Neural crest cell (in vitro differentiated cells): Measurements from ENCODE around the gene ADGRL2. TPM values are rescaled to one million over a fixed set of nuclear protein-coding genes. Genes with fewer than 3 reads are reported as not detected.

Source experiments
- DNase-seq: peaks from one replicate; pipeline ENCODE4 v3.0.0; 2021; ENCODE audit warnings: low read depth, mixed read lengths, low spot score
- H3K27ac Mint-ChIP-seq: one replicate; pipeline ENCODE4 v1.8.0; 2021; ENCODE audit warnings: mild to moderate bottlenecking, mixed read lengths; ENCODE audit not compliant: unreplicated experiment
- H3K27me3 Mint-ChIP-seq: 2 replicates; pipeline ENCODE4 v1.8.0; 2021; ENCODE audit warnings: low read depth, mild to moderate bottlenecking, mixed read lengths
- H3K36me3 Mint-ChIP-seq: 2 replicates; pipeline ENCODE4 v1.8.0; 2021; ENCODE audit warnings: low read depth, mild to moderate bottlenecking, mixed read lengths
- H3K4me1 Mint-ChIP-seq: 2 replicates; pipeline ENCODE4 v1.8.0; 2021; ENCODE audit warnings: mixed read lengths
- H3K4me3 Mint-ChIP-seq: one replicate; pipeline ENCODE4 v1.8.0; 2021; ENCODE audit warnings: mild to moderate bottlenecking, mixed read lengths
- H3K9me3 Mint-ChIP-seq: 2 replicates; pipeline ENCODE4 v1.8.0; 2021; ENCODE audit warnings: mixed read lengths
- CTCF ChIP-seq: fragments of 200-600 bp; sonication (generic); conservative IDR thresholded peaks from 2 replicates; pipeline ENCODE4 v1.5.0; 2021; ENCODE audit warnings: antibody characterized with exemption, mild to moderate bottlenecking
- total RNA-seq: library from RNA; stranded (reverse); gene quantifications from 2 replicates; pipeline ENCODE4 v1.2.1, GENCODE V29; 2021

The ADGRL2 gene
- total RNA-seq, 1 donor from 2014 or later, result 170 TPM

GRCh38 chr1:82019508-82019907, 218.8 kb downstream of the ADGRL2 start:
- no peak for TF ChIP-seq CTCF
- no peaks in the 10 kb centered on the region for H3K4me1 Mint-ChIP-seq
- no peak overlapping the region for H3K4me3 Mint-ChIP-seq
- peaks cover 8% of the 10 kb centered on the region for H3K9me3 Mint-ChIP-seq
- no peaks in the 10 kb centered on the region for H3K27me3 Mint-ChIP-seq
- H3K36me3 Mint-ChIP-seq, result peaks cover 5% of the 10 kb centered on the region
- no peak for DNase-seq
- no peak overlapping the region for H3K27ac Mint-ChIP-seq

GRCh38 chr1:82030830-82031229, 230.1 kb downstream of the ADGRL2 start:
- H3K36me3 Mint-ChIP-seq, result no peaks in the 10 kb centered on the region
- no peak overlapping the region for H3K27ac Mint-ChIP-seq
- no peak overlapping the region for H3K4me3 Mint-ChIP-seq
- no peak for TF ChIP-seq CTCF
- no peaks in the 10 kb centered on the region for H3K9me3 Mint-ChIP-seq
- H3K4me1 Mint-ChIP-seq, result no peaks in the 10 kb centered on the region
- H3K27me3 Mint-ChIP-seq, result no peaks in the 10 kb centered on the region
- DNase-seq, result no peak

DNA sequence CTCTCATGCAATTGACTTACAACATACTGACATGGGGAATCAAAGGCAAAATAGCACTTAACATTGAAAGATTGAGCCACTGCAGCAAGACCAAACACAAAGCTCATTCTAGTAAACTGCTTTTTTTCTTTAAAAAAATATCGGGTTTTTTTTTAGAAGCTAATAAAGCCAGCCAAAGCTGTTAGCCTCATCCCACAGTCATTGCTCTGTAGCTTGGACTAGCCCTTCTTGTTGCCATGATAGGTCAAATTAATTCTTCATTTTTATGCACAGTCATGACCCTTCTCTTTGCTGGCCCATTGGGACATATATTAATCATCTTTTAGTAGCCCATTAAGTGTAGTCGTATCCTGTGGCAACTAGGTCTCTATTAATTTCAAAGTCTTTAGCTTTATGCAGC, 231.3 kb downstream of the ADGRL2 start:
- H3K9me3 Mint-ChIP-seq, result no peaks in the 10 kb centered on the region
- no peak overlapping the region for H3K27ac Mint-ChIP-seq
- DNase-seq, result no peak
- H3K27me3 Mint-ChIP-seq, result no peaks in the 10 kb centered on the region
- no peak for TF ChIP-seq CTCF
- H3K36me3 Mint-ChIP-seq, result no peaks in the 10 kb centered on the region
- H3K4me1 Mint-ChIP-seq, result no peaks in the 10 kb centered on the region
- no peak overlapping the region for H3K4me3 Mint-ChIP-seq

DNA sequence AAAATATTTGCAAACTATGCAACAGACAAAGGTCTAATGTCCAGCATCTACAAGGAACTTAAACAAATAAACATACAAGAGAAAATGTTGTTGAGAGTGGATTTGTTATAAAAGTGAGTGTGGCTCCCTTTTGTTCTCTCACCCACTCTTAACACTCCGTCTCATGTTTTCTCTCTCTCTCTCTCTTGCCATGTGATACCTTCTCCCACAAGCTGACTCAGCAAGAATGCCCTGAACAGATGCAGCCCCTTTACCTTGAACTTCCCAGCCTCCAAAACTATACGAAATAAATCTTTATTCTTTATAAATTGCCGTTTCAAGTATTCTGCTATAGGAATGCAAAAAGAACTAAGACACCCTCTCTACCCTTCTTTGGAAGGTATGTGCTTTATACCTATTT, 234.1 kb downstream of the ADGRL2 start:
- Mint-ChIP-seq H3K27me3 (no peaks in the 10 kb centered on the region), H3K4me3 (no peak overlapping the region), H3K9me3 (no peaks in the 10 kb centered on the region), H3K27ac (no peak overlapping the region), H3K4me1 (no peaks in the 10 kb centered on the region), H3K36me3 (no peaks in the 10 kb centered on the region)
- TF ChIP-seq CTCF, result no peak
- no peak for DNase-seq
